ENCODE results near the gene CBFA2T2.

CBFA2T2 gene

GRCh38 chr20:33647603-33648395 is 157.9 kb downstream of the CBFA2T2 start:
- TF ChIP-seq CTCF (IDR thresholded peaks at IDR 0.05; ENCODE audit: insufficient read depth, missing control alignments) = no peak
- DNase-seq (ENCODE audit: insufficient read length, low spot score) (peak; percentile 20), FAIRE-seq (no peak)

GRCh38 chr20:33648396-33649004 is 158.6 kb downstream of the CBFA2T2 start:
- DNase-seq (ENCODE audit: insufficient read length, low spot score) (no peak), FAIRE-seq (no peak)
- no peak for TF ChIP-seq CTCF (IDR thresholded peaks at IDR 0.05; ENCODE audit: insufficient read depth, missing control alignments)

GRCh38 chr20:33649201-33649681 is 159.3 kb downstream of the CBFA2T2 start:
- no peak for TF ChIP-seq CTCF (IDR thresholded peaks at IDR 0.05; ENCODE audit: insufficient read depth, missing control alignments)
- no peak for FAIRE-seq
- DNase-seq (ENCODE audit: insufficient read length, low spot score) = no peak

- FAIRE-seq (no peak), DNase-seq (ENCODE audit: insufficient read length, low spot score) (peak; percentile 5)
- TF ChIP-seq CTCF (IDR thresholded peaks at IDR 0.05; ENCODE audit: insufficient read depth, missing control alignments) = no peak
Measured at GRCh38 chr20:33650111-33650752, 160.3 kb downstream of the CBFA2T2 start.

GRCh38 chr20:33650753-33651561 is 161.1 kb downstream of the CBFA2T2 start:
- TF ChIP-seq CTCF (IDR thresholded peaks at IDR 0.05; ENCODE audit: insufficient read depth, missing control alignments) = no peak
- FAIRE-seq (no peak), DNase-seq (ENCODE audit: insufficient read length, low spot score) (peak; percentile 18)

- TF ChIP-seq CTCF (IDR thresholded peaks at IDR 0.05; ENCODE audit: insufficient read depth, missing control alignments) = no peak
- DNase-seq (ENCODE audit: insufficient read length, low spot score) = no peak
- no peak for FAIRE-seq
Measured at GRCh38 chr20:33651562-33652048, 161.7 kb downstream of the CBFA2T2 start.
